ENCODE results near the gene SNX33. TPM values are rescaled to one million over a fixed set of nuclear protein-coding genes. Genes with fewer than 3 reads are reported as not detected.
"Not testable (repeated sequence)": the region's sequence is repeated elsewhere in the genome, so short reads cannot be mapped to it uniquely, and the experiment has no call there.

Gene SNX33
- total and polyA plus RNA-seq, 2 of the 13 experiments (the other 11 are each of a cell fraction or from before 2014, with no cell fraction given): 11.0 to 11.6 TPM

- FAIRE-seq; ATAC-seq; POLR2A ChIA-PET; intact Hi-C loops (cut with micrococcal nuclease; ENCODE audit: unreplicated experiment); DNase-seq (ENCODE audit: low spot score); H3K9me3 ChIP-seq (ENCODE audit: low read length); H3K9ac ChIP-seq (ENCODE audit: insufficient read depth, low read depth, low read length); H2AFZ ChIP-seq (ENCODE audit: low read length); H3K4me2 ChIP-seq (ENCODE audit: low read depth, low read length); H3K79me2 ChIP-seq (ENCODE audit: insufficient read depth, low read length); H3K4me3 ChIP-seq (replicated peaks in 1 of 3; ENCODE audit: insufficient read depth in 1 of 3, low read depth in 2 of 3, low read length in 3 of 3); H3K36me3 ChIP-seq (replicated peaks in 1 of 2; ENCODE audit: control insufficient read depth in 1 of 2, insufficient read depth in 2 of 2, low read length in 2 of 2); H4K20me1 ChIP-seq (ENCODE audit: insufficient read depth, low read length); in situ Hi-C loops (cut with HindIII; ENCODE audit: extremely low pct_ligation_motif_present, low pct_unique_long_range_greater_than_20kb); H3K27ac ChIP-seq (ENCODE audit: extremely low read length, insufficient read depth, low read length); CTCF ChIA-PET (ENCODE audit: low intra/inter-chr PET ratio, low total read pairs); BruUV-seq (replicated peaks): not testable (repeated sequence)
- peaks cover 13% of the 10 kb centered on the region for H3K4me1 ChIP-seq (ENCODE audit: insufficient read depth, low read length)
- WGBS (ENCODE audit: low lambda C conversion rate): 44% methylated on average over 3 of the region's 15 CpGs
- H3K27me3 ChIP-seq (ENCODE audit: control insufficient read depth in 1 of 2, insufficient read depth in 2 of 2, low read length in 2 of 2): peaks cover 2 to 38% of the 10 kb centered on the region in 2 experiments
These were observed 61.7 kb downstream of the SNX33 start for GRCh38 chr15:75709458-75709857.

GRCh38 chr15:75710874-75711273 lies 63.2 kb downstream of the SNX33 start:
- peaks cover 2 to 36% of the 10 kb centered on the region in 2 experiments for H3K27me3 ChIP-seq (ENCODE audit: control insufficient read depth in 1 of 2, insufficient read depth in 2 of 2, low read length in 2 of 2)
- FAIRE-seq; BruUV-seq (replicated peaks); H3K79me2 ChIP-seq (ENCODE audit: insufficient read depth, low read length); H3K4me3 ChIP-seq (replicated peaks in 1 of 3; ENCODE audit: insufficient read depth in 1 of 3, low read depth in 2 of 3, low read length in 3 of 3); H3K27ac ChIP-seq (ENCODE audit: extremely low read length, insufficient read depth, low read length); H3K36me3 ChIP-seq (replicated peaks in 1 of 2; ENCODE audit: control insufficient read depth in 1 of 2, insufficient read depth in 2 of 2, low read length in 2 of 2); intact Hi-C loops (cut with micrococcal nuclease; ENCODE audit: unreplicated experiment); in situ Hi-C loops (cut with HindIII; ENCODE audit: extremely low pct_ligation_motif_present, low pct_unique_long_range_greater_than_20kb); H3K9me3 ChIP-seq (ENCODE audit: low read length); DNase-seq (ENCODE audit: low spot score); CTCF ChIA-PET (ENCODE audit: low intra/inter-chr PET ratio, low total read pairs); H4K20me1 ChIP-seq (ENCODE audit: insufficient read depth, low read length); H3K9ac ChIP-seq (ENCODE audit: insufficient read depth, low read depth, low read length); H2AFZ ChIP-seq (ENCODE audit: low read length); H3K4me2 ChIP-seq (ENCODE audit: low read depth, low read length); ATAC-seq; POLR2A ChIA-PET: not testable (repeated sequence)
- peaks cover 13% of the 10 kb centered on the region for H3K4me1 ChIP-seq (ENCODE audit: insufficient read depth, low read length)
- 35% methylated on average over 4 of the region's 5 CpGs for WGBS (ENCODE audit: low lambda C conversion rate)

GRCh38 chr15:75711495-75711894 lies 63.8 kb downstream of the SNX33 start:
- in situ Hi-C loops (cut with HindIII; ENCODE audit: extremely low pct_ligation_motif_present, low pct_unique_long_range_greater_than_20kb); H3K4me2 ChIP-seq (ENCODE audit: low read depth, low read length); BruUV-seq (replicated peaks); H2AFZ ChIP-seq (ENCODE audit: low read length); H3K9ac ChIP-seq (ENCODE audit: insufficient read depth, low read depth, low read length); CTCF ChIA-PET (ENCODE audit: low intra/inter-chr PET ratio, low total read pairs); H3K4me3 ChIP-seq (replicated peaks in 1 of 3; ENCODE audit: insufficient read depth in 1 of 3, low read depth in 2 of 3, low read length in 3 of 3); POLR2A ChIA-PET; H3K36me3 ChIP-seq (replicated peaks in 1 of 2; ENCODE audit: control insufficient read depth in 1 of 2, insufficient read depth in 2 of 2, low read length in 2 of 2); intact Hi-C loops (cut with micrococcal nuclease; ENCODE audit: unreplicated experiment); H4K20me1 ChIP-seq (ENCODE audit: insufficient read depth, low read length); H3K9me3 ChIP-seq (ENCODE audit: low read length); H3K27ac ChIP-seq (ENCODE audit: extremely low read length, insufficient read depth, low read length); DNase-seq (ENCODE audit: low spot score); H3K79me2 ChIP-seq (ENCODE audit: insufficient read depth, low read length); ATAC-seq; FAIRE-seq: not testable (repeated sequence)
- WGBS (ENCODE audit: low lambda C conversion rate): 33% methylated on average over 5 of the region's 7 CpGs
- H3K27me3 ChIP-seq (ENCODE audit: control insufficient read depth in 1 of 2, insufficient read depth in 2 of 2, low read length in 2 of 2): peaks cover 2 to 36% of the 10 kb centered on the region in 2 experiments
- H3K4me1 ChIP-seq (ENCODE audit: insufficient read depth, low read length): peaks cover 13% of the 10 kb centered on the region

Other genes starting within 250 kb of the SNX33 start
- gene SIN3A, start 196.2 kb upstream of the SNX33 start, total RNA-seq (2016; rRNA removed; fragmentation: Illumina TruSeq; extraction: Trizol): 16.1 and 26.8 TPM in 2 replicates
- gene SIN3A, start 196.2 kb upstream of the SNX33 start, polyA plus RNA-seq (2011; rRNA removed): 20.7 and 28.1 TPM in 2 replicates
- 16.5 and 16.6 TPM in 2 replicates for gene PTPN9, start 68.6 kb upstream of the SNX33 start, total RNA-seq (2016; rRNA removed; fragmentation: Illumina TruSeq; extraction: Trizol)
- 19.9 and 21.3 TPM in 2 replicates for gene PTPN9, start 68.6 kb upstream of the SNX33 start, polyA plus RNA-seq (2011; rRNA removed)
- 16.4 and 18.3 TPM in 2 replicates for gene SNUPN, start 22.2 kb upstream of the SNX33 start, total RNA-seq (2016; rRNA removed; fragmentation: Illumina TruSeq; extraction: Trizol)
- gene SNUPN, start 22.2 kb upstream of the SNX33 start, polyA plus RNA-seq (2011; rRNA removed): 7.6 and 9.0 TPM in 2 replicates
- 143 and 165 TPM in 2 replicates for gene IMP3, start 7.7 kb upstream of the SNX33 start, total RNA-seq (2016; rRNA removed; fragmentation: Illumina TruSeq; extraction: Trizol)
- gene IMP3, start 7.7 kb upstream of the SNX33 start, polyA plus RNA-seq (2011; rRNA removed): 38.3 and 40.4 TPM in 2 replicates
- 0.03 and 0.04 TPM in 2 replicates for gene CSPG4, start 64.9 kb downstream of the SNX33 start, total RNA-seq (2016; rRNA removed; fragmentation: Illumina TruSeq; extraction: Trizol)
- gene CSPG4, start 64.9 kb downstream of the SNX33 start, polyA plus RNA-seq (2011; rRNA removed): 0.01 and 0.03 TPM in 2 replicates
- 20.1 and 20.4 TPM in 2 replicates for gene UBE2Q2, start 195.5 kb downstream of the SNX33 start, total RNA-seq (2016; rRNA removed; fragmentation: Illumina TruSeq; extraction: Trizol)
- 10.6 and 11.4 TPM in 2 replicates for gene UBE2Q2, start 195.5 kb downstream of the SNX33 start, polyA plus RNA-seq (2011; rRNA removed)